Endodermal cell (in vitro differentiated cells): Measurements from ENCODE around the gene FAM168B. TPM values are rescaled to one million over a fixed set of nuclear protein-coding genes. Genes with fewer than 3 reads are reported as not detected.

Experiments used
- DNase-seq: peaks from one replicate; pipeline ENCODE4 v3.0.0-alpha.2; 2017
- H3K27ac ChIP-seq: 2 replicates; pipeline ENCODE4 v1.5.1; 2013; ENCODE audit warnings: mild to moderate bottlenecking, low read depth, low read length, moderate library complexity
- H3K27me3 ChIP-seq: 2 replicates; pipeline ENCODE4 v1.6.1; 2013; ENCODE audit warnings: mild to moderate bottlenecking, low read length, moderate library complexity; ENCODE audit not compliant: insufficient read depth, control insufficient read depth, poor library complexity, severe bottlenecking
- H3K36me3 ChIP-seq: 2 replicates; pipeline ENCODE4 v1.7.0; 2013; ENCODE audit warnings: mild to moderate bottlenecking, low read length, moderate library complexity; ENCODE audit not compliant: control insufficient read depth, insufficient read depth
- H3K4me1 ChIP-seq: one replicate; pipeline ENCODE4 v1.7.0; 2013; ENCODE audit warnings: low read length; ENCODE audit not compliant: control insufficient read depth, insufficient read depth
- H3K4me3 ChIP-seq: 2 replicates; pipeline ENCODE4 v1.5.1; 2013; ENCODE audit warnings: mild to moderate bottlenecking, low read length, moderate library complexity
- H3K9ac ChIP-seq: 2 replicates; pipeline ENCODE4 v1.6.1; 2013; ENCODE audit warnings: mild to moderate bottlenecking, low read length, moderate library complexity; ENCODE audit not compliant: poor library complexity, severe bottlenecking; ENCODE audit errors: extremely low read depth
- H3K9me3 ChIP-seq: 2 replicates; pipeline ENCODE4 v1.6.1; 2013; ENCODE audit warnings: mild to moderate bottlenecking, low read length, moderate library complexity; ENCODE audit not compliant: control insufficient read depth
- H3K27ac Mint-ChIP-seq: 2 replicates; pipeline ENCODE4 v1.8.0; 2020; ENCODE audit warnings: mixed read lengths
- H3K27me3 Mint-ChIP-seq: 2 replicates; pipeline ENCODE4 v1.8.0; 2021; ENCODE audit warnings: mild to moderate bottlenecking, mixed read lengths; ENCODE audit not compliant: insufficient read depth
- H3K36me3 Mint-ChIP-seq: 2 replicates; pipeline ENCODE4 v1.8.0; 2020; ENCODE audit warnings: low read depth, mixed read lengths
- H3K4me1 Mint-ChIP-seq: 2 replicates; pipeline ENCODE4 v1.8.0; 2020; ENCODE audit warnings: mixed read lengths
- H3K4me3 Mint-ChIP-seq: 2 replicates; pipeline ENCODE4 v1.8.0; 2020; ENCODE audit warnings: mild to moderate bottlenecking, moderate library complexity, mixed read lengths
- H3K9me3 Mint-ChIP-seq: 2 replicates; pipeline ENCODE4 v1.8.0; 2020; ENCODE audit warnings: mild to moderate bottlenecking, mixed read lengths
- WGBS, 2 experiments: methylation state at CpG; one replicate each; pipeline versions ENCODE4 v1.1.5 to v1.1.7; 2013; ENCODE audit warnings: missing lambda C conversion rate in 2 of 2, mixed read lengths in 1 of 2; ENCODE audit not compliant: insufficient coverage in 1 of 2, insufficient read length in 1 of 2; 5-methylcytosine and 5-hydroxymethylcytosine counted together
- total RNA-seq, 2 donors: library from RNA; stranded (reverse); fragmentation: NEBNext Ultra II Directional in 1 of 2; extraction: Animal tissue kit (Norgen Biotek cat#: 25700) in 1 of 2; gene quantifications; 2 replicates in 1 of 2; 3 replicates in 1 of 2; pipeline ENCODE4 v1.2.1, GENCODE V29; 2021
- TF ChIP-seq, protein P1 (sequence below): fragments of 200-600 bp; sonication (generic); conservative IDR thresholded peaks from 2 replicates; pipeline ENCODE4 v1.5.0; 2021; ENCODE audit warnings: antibody characterized with exemption, mild to moderate bottlenecking

FAM168B gene
- total RNA-seq, 2 donors from 2014 or later = 77.5 to 77.6 TPM

DNA sequence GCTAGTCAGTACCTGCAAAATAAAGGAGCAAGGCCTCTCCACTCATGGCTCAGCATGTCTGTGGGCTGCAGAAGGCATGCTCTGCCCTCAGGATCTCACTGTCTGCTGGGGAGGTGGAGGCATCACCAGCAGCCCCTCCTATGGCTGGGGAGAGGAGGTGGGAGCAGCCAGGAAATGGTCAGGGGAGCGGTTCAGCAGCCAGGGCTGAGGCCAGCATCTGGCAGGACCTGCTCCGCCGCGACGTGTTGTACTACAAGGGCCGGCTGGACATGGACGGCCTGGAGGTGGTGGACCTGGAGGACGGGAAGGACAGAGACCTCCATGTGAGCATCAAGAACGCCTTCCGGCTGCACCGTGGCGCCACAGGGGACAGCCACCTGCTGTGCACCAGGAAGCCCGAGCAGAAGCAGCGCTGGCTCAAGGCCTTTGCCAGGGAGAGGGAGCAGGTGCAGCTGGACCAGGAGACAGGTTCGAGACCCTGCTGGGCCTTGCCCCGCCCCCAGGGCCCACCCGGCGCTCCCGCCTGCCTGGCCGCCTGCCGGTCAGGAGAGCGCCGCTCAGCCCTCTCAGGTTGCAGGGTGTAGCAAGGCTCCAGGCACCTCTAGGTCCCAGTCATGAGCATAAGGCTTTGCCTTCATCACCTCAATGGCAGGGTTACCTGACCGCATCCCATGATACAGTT lies 49.0 kb downstream of the FAM168B start:
- Histone ChIP-seq H3K9ac (no peak overlapping the region), H3K4me1 (no peaks in the 10 kb centered on the region), H3K27me3 (no peaks in the 10 kb centered on the region), H3K4me3 (no peak overlapping the region), H3K9me3 (no peaks in the 10 kb centered on the region), H3K36me3 (peaks cover 57% of the 10 kb centered on the region), H3K27ac (no peak overlapping the region)
- 91% methylated on average over 18 to 24 of the region's 24 CpGs for WGBS, 2 experiments
- Mint-ChIP-seq H3K9me3 (no peaks in the 10 kb centered on the region), H3K27me3 (peaks cover under 1% of the 10 kb centered on the region), H3K36me3 (peaks cover 31% of the 10 kb centered on the region), H3K4me1 (peaks cover 3% of the 10 kb centered on the region), H3K4me3 (no peak overlapping the region), H3K27ac (no peak overlapping the region)
- DNase-seq = peak; percentile 48
- TF ChIP-seq, protein P1, sequence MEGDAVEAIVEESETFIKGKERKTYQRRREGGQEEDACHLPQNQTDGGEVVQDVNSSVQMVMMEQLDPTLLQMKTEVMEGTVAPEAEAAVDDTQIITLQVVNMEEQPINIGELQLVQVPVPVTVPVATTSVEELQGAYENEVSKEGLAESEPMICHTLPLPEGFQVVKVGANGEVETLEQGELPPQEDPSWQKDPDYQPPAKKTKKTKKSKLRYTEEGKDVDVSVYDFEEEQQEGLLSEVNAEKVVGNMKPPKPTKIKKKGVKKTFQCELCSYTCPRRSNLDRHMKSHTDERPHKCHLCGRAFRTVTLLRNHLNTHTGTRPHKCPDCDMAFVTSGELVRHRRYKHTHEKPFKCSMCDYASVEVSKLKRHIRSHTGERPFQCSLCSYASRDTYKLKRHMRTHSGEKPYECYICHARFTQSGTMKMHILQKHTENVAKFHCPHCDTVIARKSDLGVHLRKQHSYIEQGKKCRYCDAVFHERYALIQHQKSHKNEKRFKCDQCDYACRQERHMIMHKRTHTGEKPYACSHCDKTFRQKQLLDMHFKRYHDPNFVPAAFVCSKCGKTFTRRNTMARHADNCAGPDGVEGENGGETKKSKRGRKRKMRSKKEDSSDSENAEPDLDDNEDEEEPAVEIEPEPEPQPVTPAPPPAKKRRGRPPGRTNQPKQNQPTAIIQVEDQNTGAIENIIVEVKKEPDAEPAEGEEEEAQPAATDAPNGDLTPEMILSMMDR = no peak

DNA sequence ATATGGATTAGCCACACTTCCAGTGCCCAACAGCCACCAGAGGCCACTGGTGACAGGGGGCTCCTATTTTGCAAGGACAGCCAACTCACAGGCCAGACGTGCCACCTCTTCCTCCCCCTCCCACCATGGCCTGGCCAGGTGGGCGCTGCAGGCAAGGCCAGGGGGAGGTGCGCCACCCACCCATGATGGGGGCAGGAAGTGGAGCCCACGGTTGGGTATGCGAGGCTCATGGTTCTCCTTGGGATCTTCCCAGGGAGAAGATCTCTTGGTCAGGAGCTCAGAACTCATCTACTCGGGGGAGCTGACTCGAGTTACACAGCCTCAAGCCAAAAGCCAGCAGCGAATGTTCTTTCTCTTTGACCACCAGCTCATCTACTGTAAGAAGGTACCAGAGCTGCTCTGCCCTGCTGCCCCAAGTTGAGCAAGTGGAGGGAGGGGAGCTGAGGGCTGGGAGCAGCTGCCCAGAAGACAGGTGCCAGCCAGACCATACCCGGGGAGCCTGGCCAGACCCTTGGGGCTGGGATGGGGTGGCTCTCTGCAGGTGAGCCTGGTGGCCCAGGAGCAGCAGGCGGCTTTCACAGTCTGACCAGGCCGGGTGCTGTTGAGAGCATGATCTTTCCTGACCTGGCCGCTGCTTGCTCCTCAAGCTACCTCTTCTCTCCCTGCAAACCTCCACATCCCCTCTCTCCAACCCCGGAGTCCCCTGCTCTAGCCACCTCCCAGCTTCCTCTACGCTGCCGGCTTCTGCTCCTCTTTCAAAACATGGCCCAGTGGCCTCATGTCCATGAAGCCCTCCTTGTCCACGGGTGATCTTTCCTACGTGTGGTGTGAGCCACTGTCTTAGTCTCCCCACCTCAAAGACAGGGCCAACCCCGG lies 49.8 kb downstream of the FAM168B start:
- Histone ChIP-seq H3K4me1 (no peaks in the 10 kb centered on the region), H3K36me3 (peaks cover 49% of the 10 kb centered on the region), H3K9me3 (no peaks in the 10 kb centered on the region), H3K4me3 (no peak overlapping the region), H3K27me3 (no peaks in the 10 kb centered on the region), H3K9ac (no peak overlapping the region), H3K27ac (no peak overlapping the region)
- no peaks in the 10 kb centered on the region for H3K9me3 Mint-ChIP-seq
- H3K36me3 Mint-ChIP-seq = peaks cover 26% of the 10 kb centered on the region
- H3K4me3 Mint-ChIP-seq = no peak overlapping the region
- peaks cover 3% of the 10 kb centered on the region for H3K4me1 Mint-ChIP-seq
- WGBS, 2 experiments = 92 to 93% methylated on average over 9 to 18 of the region's 18 CpGs
- peaks cover 3% of the 10 kb centered on the region for H3K27me3 Mint-ChIP-seq
- H3K27ac Mint-ChIP-seq = no peak overlapping the region
- TF ChIP-seq, protein P1 = no peak
- peak; percentile 35 for DNase-seq

DNA sequence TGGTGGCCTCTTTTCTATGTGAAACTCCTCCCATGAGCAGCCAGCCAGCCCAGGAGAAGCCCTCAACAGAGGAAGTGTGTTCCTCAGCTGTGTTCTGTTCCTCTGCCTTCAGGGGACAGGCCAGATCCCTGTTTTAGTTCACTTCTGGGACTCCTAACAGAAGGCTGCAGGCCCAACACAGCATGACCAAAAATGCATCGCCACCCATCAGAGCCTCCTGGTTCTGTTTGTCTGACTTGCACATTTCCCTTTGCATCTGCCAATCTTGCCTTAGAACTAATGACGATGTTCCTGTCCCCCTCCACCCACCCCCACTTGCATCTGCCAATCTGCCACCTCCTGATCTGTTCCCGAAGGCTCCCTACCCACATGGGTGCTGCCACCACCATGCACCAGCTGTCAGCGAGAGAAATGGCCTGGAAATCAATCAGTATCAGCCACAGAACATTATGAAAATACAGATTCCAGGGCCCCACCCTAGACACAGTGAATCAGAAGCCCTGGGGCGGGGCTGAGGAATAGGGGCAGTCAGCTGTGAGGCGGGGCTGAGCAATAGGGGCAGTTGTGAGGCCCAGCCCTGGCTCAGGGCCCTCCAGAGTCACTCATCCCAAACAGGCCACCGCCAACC lies 51.0 kb downstream of the FAM168B start:
- WGBS, 2 experiments = 89 to 100% methylated on average over 5 to 7 of the region's 7 CpGs
- Histone ChIP-seq H3K4me1 (no peaks in the 10 kb centered on the region), H3K9me3 (no peaks in the 10 kb centered on the region), H3K27ac (no peak overlapping the region), H3K4me3 (no peak overlapping the region), H3K27me3 (no peaks in the 10 kb centered on the region), H3K9ac (no peak overlapping the region), H3K36me3 (peaks cover 38% of the 10 kb centered on the region)
- H3K4me1 Mint-ChIP-seq = peaks cover 3% of the 10 kb centered on the region
- no peaks in the 10 kb centered on the region for H3K9me3 Mint-ChIP-seq
- peaks cover 6% of the 10 kb centered on the region for H3K27me3 Mint-ChIP-seq
- H3K4me3 Mint-ChIP-seq = no peak overlapping the region
- TF ChIP-seq, protein P1 = no peak
- H3K36me3 Mint-ChIP-seq = peaks cover 16% of the 10 kb centered on the region
- peak; percentile 52 for DNase-seq
- H3K27ac Mint-ChIP-seq = no peak overlapping the region
